Measurements from ENCODE around the gene KASH5.

- TF ChIP-seq POLR2A (IDR thresholded peaks at IDR 0.05; ENCODE audit: low read length), result no peak
- TF ChIP-seq GATA1 (IDR thresholded peaks at IDR 0.05; ENCODE audit: low read depth, low read length), result no peak
These were observed 76.1 kb downstream of the KASH5 start for GRCh38 chr19:49463960-49464740.

All from erythroblast (primary cell).